Motor neuron (in vitro differentiated cells): ENCODE results near the gene SLC39A11. TPM values are rescaled to one million over a fixed set of nuclear protein-coding genes. Genes with fewer than 3 reads are reported as not detected.

Source experiments
- ATAC-seq, 8 experiments: fragments of 200-7000 bp; cut with Tn5 transposase; replicated peaks in 6 of 8; 2 replicates each; pipeline ENCODE4 v1.8.0; 2021; ENCODE audit warnings: mild to moderate bottlenecking in 8 of 8, moderate library complexity in 8 of 8
- H3K27ac ChIP-seq, 2 donors: fragments of 250-450 bp; sonication (Bioruptor Pico); 2 replicates each; pipeline ENCODE4 v1.9.0; 2021; ENCODE audit warnings: antibody characterized with exemption in 2 of 2, mild to moderate bottlenecking in 2 of 2, moderate library complexity in 1 of 2
- H3K4me1 ChIP-seq, 2 donors: fragments of 250-450 bp; sonication (Bioruptor Pico); replicated peaks in 1 of 2; 2 replicates each; pipeline ENCODE4 v1.6.1; 2021; ENCODE audit warnings: antibody characterized with exemption in 2 of 2, mild to moderate bottlenecking in 2 of 2, moderate library complexity in 1 of 2
- H3K4me3 ChIP-seq, 5 donors: fragments of 250-450 bp; sonication (Bioruptor Pico); 2 replicates each; pipeline ENCODE4 v1.9.0; 2021; ENCODE audit warnings: antibody characterized with exemption in 5 of 5, mild to moderate bottlenecking in 5 of 5, moderate library complexity in 4 of 5
- WGBS, 10 experiments: fragments of 450-650 bp; shearing (Covaris generic); methylation state at CpG; one replicate each; pipeline ENCODE4 v1.0.0; 2022; 5-methylcytosine and 5-hydroxymethylcytosine counted together
- in situ Hi-C, 9 experiments: fragments of 400-800 bp; cut with MboI; loops; one replicate each; pipeline ENCODE4 v1.15.0; 2021; ENCODE audit warnings: low sequenced_read_pairs in 9 of 9, low pct_unique_long_range_greater_than_20kb in 2 of 9; ENCODE audit not compliant: unreplicated experiment in 9 of 9
- total RNA-seq, 8 experiments: library from RNA; unstranded; fragments of 300-600 nt; gene quantifications; 2 replicates each; pipeline versions ENCODE4 v1.2.3 to v1.2.4, GENCODE V29; 2022

Gene SLC39A11
- total RNA-seq, 8 experiments from 2014 or later, result 5.3 to 27.3 (median 10.8) TPM

DNA sequence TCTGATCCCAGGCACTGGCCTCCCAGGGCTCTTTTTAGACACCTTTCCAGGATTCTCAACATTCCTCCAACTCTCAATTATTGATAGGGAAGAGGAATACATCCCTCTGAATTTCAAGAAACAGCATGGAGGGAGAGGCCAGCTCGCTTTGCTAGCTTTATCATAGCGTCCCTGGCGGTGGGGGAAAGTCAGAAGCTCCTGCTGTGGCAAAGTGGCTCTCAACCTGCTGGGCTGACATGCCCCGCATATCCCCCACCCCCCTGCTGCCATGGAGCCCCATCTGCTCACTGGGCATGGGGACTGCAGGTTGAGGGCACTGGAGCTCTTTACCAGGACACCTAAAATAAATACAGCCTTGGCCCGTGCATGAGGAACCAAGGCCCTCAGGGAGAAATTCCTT lies 140.3 kb downstream of the SLC39A11 start:
- peaks cover 24 to 33% of the 10 kb centered on the region in 2 donors for H3K4me1 ChIP-seq
- H3K27ac ChIP-seq, result no peak overlapping the region
- WGBS, 10 experiments, result 82 to 100% methylated on average over 1 to 2 of the region's 5 CpGs; no CpG with 5 or more reads in 8 of the 10 experiments
- in situ Hi-C loops, result no loop called here
- no peak for ATAC-seq
- no peak overlapping the region for H3K4me3 ChIP-seq

DNA sequence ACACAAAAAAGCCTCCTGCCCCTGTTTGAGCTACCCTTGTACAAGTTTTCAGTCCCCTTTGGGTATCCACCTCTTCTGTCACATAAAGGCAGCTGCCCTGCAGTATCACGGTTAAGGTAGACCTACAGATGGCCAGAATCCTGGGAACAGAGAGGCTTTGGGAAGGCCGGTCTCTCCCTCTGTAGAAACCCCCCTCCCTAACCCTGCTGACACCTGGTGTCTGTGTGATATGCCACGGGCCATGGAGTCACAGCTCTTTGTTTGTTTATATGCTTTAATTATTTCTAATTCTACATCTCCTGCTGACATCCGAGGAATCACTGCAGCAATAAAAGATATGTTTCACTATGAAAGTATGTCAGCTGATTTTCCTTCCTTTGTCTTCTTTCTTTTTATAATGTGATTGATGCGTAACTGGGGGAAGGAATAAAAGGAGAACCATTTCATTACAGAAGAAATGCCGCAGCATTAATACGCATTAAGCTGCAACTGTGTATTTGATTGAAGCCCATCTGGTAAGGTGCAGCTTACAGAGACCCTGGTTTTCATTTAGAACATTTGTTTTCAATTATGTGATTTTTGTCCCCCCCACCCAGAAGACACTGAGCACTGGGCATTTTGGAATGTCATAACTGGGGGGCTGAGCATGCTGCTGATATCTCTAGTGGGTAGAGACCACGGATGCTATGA lies 142.1 kb downstream of the SLC39A11 start:
- peak in 5 of 8 experiments; percentile 46 to 73 (median 67) for ATAC-seq
- in situ Hi-C loops, result no loop called here
- Histone ChIP-seq H3K27ac (no peak overlapping the region), H3K4me3 (no peak overlapping the region), H3K4me1 (peaks cover 28 to 33% of the 10 kb centered on the region in 2 donors)
- 40 to 100% (median 66%) methylated on average over 1 to 7 of the region's 8 CpGs for WGBS, 10 experiments

DNA sequence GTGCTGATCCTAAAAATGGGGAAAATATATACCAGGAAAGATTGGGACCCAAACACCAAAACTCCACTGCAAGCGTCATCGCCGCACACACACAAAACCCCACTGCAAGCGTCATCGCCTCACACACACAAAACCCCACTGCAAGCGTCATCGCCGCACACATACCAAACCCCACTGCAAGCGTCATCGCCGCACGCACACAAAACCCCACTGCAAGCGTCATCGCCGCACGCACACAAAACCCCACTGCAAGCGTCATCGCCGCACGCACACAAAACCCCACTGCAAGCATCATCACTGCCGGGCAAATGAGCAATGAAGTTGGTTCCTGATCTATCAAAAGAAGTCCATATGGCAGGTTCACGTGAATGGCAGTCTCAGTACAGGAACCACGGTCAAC lies 144.4 kb downstream of the SLC39A11 start:
- Histone ChIP-seq H3K4me3 (no peak overlapping the region), H3K27ac (no peak overlapping the region), H3K4me1 (peaks cover 18 to 34% of the 10 kb centered on the region in 2 donors)
- ATAC-seq, result no peak
- 97 to 100% (median 98%) methylated on average over 3 to 21 of the region's 23 CpGs; no CpG with 5 or more reads in 3 of the 10 experiments for WGBS, 10 experiments
- in situ Hi-C loops, result loop anchor here in 1 of 9 experiments (25.0 kb wide), 1 partner anchor 211 kb away; no protein-coding TSS in a partner anchor

DNA sequence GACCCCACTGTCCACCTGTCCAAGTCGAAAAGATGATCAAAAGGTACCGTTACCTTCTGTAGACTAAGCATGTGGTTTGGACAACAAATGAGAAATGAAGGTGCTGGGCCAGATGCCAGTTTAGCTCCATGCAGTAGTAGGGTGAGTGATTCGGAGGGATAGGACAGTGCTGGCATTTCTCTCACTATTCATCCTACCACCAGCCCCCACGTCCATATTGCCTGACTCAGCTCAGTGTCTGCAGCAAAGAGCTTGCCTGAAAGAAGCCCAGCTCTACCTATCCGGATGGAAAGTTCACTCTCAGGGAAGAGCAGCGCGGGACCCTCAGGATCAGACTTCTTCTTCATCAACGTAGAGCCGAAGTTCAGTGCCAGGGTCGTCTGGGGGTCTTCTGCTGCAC lies 145.0 kb downstream of the SLC39A11 start:
- WGBS, 10 experiments, result 91 to 100% (median 100%) methylated on average over 1 to 7 of the region's 10 CpGs; no CpG with 5 or more reads in 3 of the 10 experiments
- Histone ChIP-seq H3K4me1 (peaks cover 12 to 28% of the 10 kb centered on the region in 2 donors), H3K4me3 (no peak overlapping the region), H3K27ac (no peak overlapping the region)
- in situ Hi-C loops, result loop anchor here in 1 of 9 experiments (25.0 kb wide), 1 partner anchor 210 kb away; no protein-coding TSS in a partner anchor
- no peak for ATAC-seq

DNA sequence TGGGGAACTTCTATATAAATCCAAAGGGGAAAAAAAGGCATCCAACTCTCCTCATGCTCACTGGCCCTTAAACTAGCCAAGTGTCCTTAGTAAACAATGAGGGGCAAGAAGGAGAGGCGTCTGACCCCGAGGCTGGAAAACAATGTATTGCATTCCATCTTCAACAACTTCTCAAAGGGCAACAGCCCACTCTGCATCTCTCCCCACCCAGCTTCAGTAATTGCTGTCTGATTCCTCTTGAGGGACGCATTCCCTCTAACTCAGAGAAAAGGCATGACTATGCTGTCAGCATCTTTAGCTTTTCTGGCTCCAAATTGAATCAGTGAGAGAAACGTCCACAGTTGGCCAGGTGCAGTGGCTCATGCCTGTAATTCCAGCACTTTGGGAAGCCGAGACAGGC lies 145.8 kb downstream of the SLC39A11 start:
- Histone ChIP-seq H3K4me3 (no peak overlapping the region), H3K27ac (no peak overlapping the region), H3K4me1 (peaks cover 11 to 24% of the 10 kb centered on the region in 2 donors)
- 0 to 63% (median 57%) methylated on average over 1 to 5 of the region's 5 CpGs; no CpG with 5 or more reads in 4 of the 10 experiments for WGBS, 10 experiments
- ATAC-seq, result peak in 3 of 8 experiments; percentile 20 to 62 (median 27)
- in situ Hi-C loops, result loop anchor here in 1 of 9 experiments (25.0 kb wide), 1 partner anchor 209 kb away; no protein-coding TSS in a partner anchor

DNA sequence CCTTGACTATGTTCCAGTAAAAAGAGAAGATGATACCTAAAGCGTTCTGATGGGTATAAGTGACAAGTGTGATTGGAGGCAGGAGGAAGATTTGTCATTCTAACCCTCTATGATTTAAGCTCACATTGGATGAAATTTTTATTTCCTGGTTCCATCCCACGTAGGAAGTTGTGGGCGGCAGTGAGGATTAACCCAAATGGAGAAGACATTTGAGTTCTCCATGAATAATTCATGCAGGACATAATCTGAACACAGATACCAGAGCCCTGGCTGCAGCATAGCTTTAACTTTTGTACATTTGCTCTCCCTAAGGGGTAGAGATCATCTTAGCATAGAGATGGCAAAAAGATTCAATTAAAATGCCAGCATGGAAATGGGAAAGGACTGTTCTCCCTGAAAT lies 146.3 kb downstream of the SLC39A11 start:
- peak in 3 of 8 experiments; percentile 94 to 95 (median 94) for ATAC-seq
- H3K4me1 ChIP-seq, result peaks cover 11 to 24% of the 10 kb centered on the region in 2 donors
- in situ Hi-C loops, result loop anchor here in 1 of 9 experiments (25.0 kb wide), 1 partner anchor 209 kb away; no protein-coding TSS in a partner anchor
- WGBS, 10 experiments, result 20 to 94% (median 81%) methylated on average over 1 to 3 of the region's 3 CpGs; no CpG with 5 or more reads in 2 of the 10 experiments
- no peak overlapping the region for H3K4me3 ChIP-seq
- no peak overlapping the region for H3K27ac ChIP-seq

DNA sequence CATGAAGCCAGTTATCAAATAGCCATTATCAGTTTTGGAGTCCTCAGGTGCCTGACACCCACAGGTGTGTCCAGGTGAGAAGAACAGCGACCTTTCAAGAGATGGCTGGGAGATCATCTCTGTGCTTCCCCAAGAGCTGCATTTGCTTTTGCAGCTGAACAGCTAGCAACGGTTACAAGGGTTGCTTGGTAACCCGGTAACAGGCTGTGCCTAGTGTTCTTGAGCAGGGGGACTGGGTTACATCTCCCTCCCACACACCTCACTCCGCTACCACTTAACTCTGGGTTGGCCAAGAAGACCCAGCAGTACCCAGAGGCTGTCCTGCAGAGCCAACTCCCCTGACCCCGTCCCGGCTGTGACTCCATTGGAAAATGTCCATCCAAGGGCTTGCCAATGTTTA lies 147.0 kb downstream of the SLC39A11 start:
- no peak overlapping the region for H3K27ac ChIP-seq
- ATAC-seq, result peak in 1 of 8 experiments; percentile 79

DNA sequence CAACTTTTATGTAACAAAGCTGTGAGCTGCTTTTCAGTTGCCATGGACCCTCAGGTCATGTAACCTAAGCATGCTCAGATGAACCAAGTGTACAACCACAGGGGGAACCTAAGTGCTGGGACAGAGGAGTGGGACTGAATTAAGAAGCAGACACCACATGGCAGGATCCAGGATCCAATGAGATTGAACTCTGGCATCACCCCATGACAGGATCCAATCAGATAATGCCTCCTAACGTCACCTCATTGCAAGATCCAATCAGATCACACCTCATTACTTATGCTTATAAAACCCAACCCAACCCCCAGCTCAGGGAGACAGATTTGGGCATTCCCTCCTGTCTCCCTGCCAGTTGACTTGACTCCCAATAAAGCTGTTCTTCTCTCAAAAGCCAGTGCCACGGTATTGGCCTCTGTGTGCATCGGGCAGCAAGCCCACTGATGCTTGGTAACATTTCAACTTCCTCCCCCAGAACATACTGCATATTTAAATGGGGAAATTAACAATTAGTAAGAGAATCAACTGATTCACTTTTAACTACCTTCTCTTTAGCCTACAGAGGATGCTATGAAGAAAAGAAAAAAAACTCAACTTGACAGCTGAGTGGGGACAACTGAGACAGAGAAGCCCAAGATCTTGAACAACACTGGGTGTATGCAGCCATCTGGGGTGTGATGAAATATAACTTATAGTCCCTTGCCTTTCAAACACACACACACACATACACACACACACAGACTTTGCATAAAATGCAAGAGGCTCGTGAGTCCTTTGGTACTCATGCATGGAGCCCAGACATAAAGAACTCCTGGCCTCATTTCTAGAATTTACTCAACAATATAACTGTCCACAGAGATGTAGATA lies 148.4 kb downstream of the SLC39A11 start:
- no peak overlapping the region for H3K27ac ChIP-seq
- peaks cover 4 to 9% of the 10 kb centered on the region in 2 donors for H3K4me1 ChIP-seq
- ATAC-seq, result peak in 1 of 8 experiments; percentile 33
- H3K4me3 ChIP-seq, result no peak overlapping the region
- 28 to 100% (median 90%) methylated on average over 1 to 4 of the region's 4 CpGs; no CpG with 5 or more reads in 3 of the 10 experiments for WGBS, 10 experiments
- in situ Hi-C loops, result loop anchor here in 1 of 9 experiments (25.0 kb wide), 1 partner anchor 207 kb away; no protein-coding TSS in a partner anchor

More for the DNA sequence above, 147.0 kb downstream of the SLC39A11 start:
- in situ Hi-C loops, result loop anchor here in 1 of 9 experiments (25.0 kb wide), 1 partner anchor 208 kb away; no protein-coding TSS in a partner anchor
- no peak overlapping the region for H3K4me3 ChIP-seq
- H3K4me1 ChIP-seq, result peaks cover 11 to 20% of the 10 kb centered on the region in 2 donors
- WGBS, 10 experiments, result 87 to 100% (median 92%) methylated on average over 1 to 2 of the region's 6 CpGs; no CpG with 5 or more reads in 7 of the 10 experiments

DNA sequence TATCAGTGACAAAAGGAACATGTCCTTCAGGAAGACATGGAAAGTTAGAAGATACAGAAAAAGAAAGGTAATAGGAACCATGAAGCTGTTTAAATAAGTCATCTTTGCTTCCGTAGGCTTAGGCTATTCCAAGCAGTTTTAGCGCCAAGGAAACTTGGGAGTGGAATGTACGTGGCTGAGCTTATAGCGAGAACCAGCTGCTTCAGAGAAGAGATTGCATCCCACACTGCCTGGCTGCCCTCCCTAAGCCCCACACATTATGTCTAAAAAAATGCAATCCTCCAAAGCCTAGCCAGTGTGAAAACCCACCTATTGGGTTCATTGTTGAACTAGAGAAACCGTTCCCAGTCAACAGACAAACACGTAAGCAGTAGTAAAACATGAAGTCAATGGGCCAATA lies 149.9 kb downstream of the SLC39A11 start:
- Histone ChIP-seq H3K4me1 (peaks cover 16 to 22% of the 10 kb centered on the region in 2 donors), H3K27ac (no peak overlapping the region), H3K4me3 (no peak overlapping the region)
- no peak for ATAC-seq
- WGBS, 10 experiments, result 80 to 100% (median 96%) methylated on average over 2 to 6 of the region's 6 CpGs; no CpG with 5 or more reads in 3 of the 10 experiments
- in situ Hi-C loops, result loop anchor here in 1 of 9 experiments (25.0 kb wide), 1 partner anchor 205 kb away; no protein-coding TSS in a partner anchor

DNA sequence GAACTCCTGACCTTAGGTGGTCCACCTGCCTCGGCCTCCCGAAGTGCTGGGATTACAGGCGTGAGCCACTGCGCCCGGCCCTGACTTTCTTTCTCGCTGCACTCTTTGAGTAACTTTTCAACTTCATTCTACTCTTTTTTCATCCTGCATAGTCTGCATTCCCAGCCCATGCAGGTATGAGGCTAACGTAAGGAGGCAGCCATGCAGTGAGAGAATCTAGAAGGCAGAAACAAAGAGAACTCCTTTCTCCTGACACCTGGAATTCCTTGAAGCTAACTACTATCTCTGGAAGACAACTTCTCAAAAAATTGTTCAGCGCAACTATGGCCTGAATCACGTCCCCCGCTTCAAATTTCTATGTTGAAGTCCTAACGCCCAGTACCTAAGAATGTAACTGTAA lies 152.0 kb downstream of the SLC39A11 start:
- H3K27ac ChIP-seq, result no peak overlapping the region
- in situ Hi-C loops, result loop anchor here in 1 of 9 experiments (25.0 kb wide), 1 partner anchor 203 kb away; no protein-coding TSS in a partner anchor
- peaks cover 14 to 22% of the 10 kb centered on the region in 2 donors for H3K4me1 ChIP-seq
- 60 to 100% (median 97%) methylated on average over 1 to 9 of the region's 11 CpGs; no CpG with 5 or more reads in 1 of the 10 experiments for WGBS, 10 experiments
- ATAC-seq, result no peak
- no peak overlapping the region for H3K4me3 ChIP-seq

DNA sequence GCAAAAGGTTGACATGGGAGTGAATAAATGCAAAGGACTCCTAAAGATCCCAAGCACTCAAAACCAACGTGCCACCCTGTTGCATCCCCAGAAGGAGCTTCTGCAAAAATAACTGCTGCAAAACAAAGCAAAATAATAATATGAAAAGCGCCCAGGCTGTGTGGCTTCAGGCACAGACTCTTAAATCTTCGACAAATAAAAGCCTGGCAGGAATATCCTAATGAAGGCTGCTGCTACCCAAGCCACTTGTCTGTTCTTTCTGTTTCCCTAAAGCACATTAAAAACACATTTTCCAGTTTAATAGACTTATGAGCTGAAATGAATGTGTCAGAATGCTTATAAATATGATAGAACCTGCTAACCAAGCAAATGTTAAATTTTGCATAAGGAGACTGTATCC lies 154.0 kb downstream of the SLC39A11 start:
- no peak overlapping the region for H3K27ac ChIP-seq
- ATAC-seq, result peak in 4 of 8 experiments; percentile 20 to 80 (median 40)
- WGBS, 10 experiments, result 0 to 80% (median 17%) methylated on average over 1 to 3 of the region's 3 CpGs; no CpG with 5 or more reads in 2 of the 10 experiments
- in situ Hi-C loops, result loop anchor here in 1 of 9 experiments (25.0 kb wide), 1 partner anchor 201 kb away; no protein-coding TSS in a partner anchor
- H3K4me1 ChIP-seq, result peaks cover 13 to 14% of the 10 kb centered on the region in 2 donors
- no peak overlapping the region for H3K4me3 ChIP-seq

DNA sequence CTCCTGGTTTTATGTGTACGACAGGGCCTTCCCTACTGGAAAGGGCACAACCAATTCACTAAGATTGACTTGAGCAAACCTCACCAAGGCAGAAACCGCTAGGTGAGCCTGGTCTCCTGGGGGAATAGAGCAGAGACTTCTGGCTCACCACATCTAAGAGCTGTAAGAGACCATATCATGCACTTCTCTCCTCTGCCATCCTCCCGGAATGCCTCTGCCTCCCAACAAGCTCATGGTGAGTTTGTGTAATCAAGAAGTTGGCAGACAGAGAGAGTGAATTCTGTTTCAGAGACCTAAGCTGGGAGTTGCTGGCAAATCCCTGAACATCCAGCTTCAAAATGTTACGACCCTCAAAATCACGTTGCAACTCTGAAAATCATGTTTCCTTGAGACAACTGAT lies 154.8 kb downstream of the SLC39A11 start:
- in situ Hi-C loops, result loop anchor here in 1 of 9 experiments (25.0 kb wide), 1 partner anchor 200 kb away; no protein-coding TSS in a partner anchor
- Histone ChIP-seq H3K4me3 (no peak overlapping the region), H3K27ac (no peak overlapping the region), H3K4me1 (peaks cover 13 to 14% of the 10 kb centered on the region in 2 donors)
- WGBS, 10 experiments, result 43 to 96% (median 70%) methylated on average over 1 to 4 of the region's 5 CpGs; no CpG with 5 or more reads in 3 of the 10 experiments
- ATAC-seq, result peak in 2 of 8 experiments; percentile 22 to 56
